ENCODE measurements around the gene DVL1.
A peak's percentile ranks its signal among the peaks of the same experiment; 100 is the strongest.
"Not testable (repeated sequence)": the region's sequence is repeated elsewhere in the genome, so short reads cannot be mapped to it uniquely, and the experiment has no call there.

Gene DVL1

GRCh38 chr1:1349256-1350012 lies at the start of gene DVL1:
Gene DVL1 (minus strand): TSS chr1:1349418. CDS start chr1:1349065, 353 bp downstream.
- peak; percentile 80 for DNase-seq

- no peak for DNase-seq
Observed at GRCh38 chr1:1398677-1399186, 49.5 kb upstream of the DVL1 start.

GRCh38 chr1:1397839-1398523 lies 48.8 kb upstream of the DVL1 start:
- DNase-seq, result peak; percentile 59

- no peak for DNase-seq
Observed at GRCh38 chr1:1395166-1395565, 45.9 kb upstream of the DVL1 start.

- no peak for DNase-seq
Observed at GRCh38 chr1:1394116-1394515, 44.9 kb upstream of the DVL1 start.

GRCh38 chr1:1393428-1393827 lies 44.2 kb upstream of the DVL1 start:
- DNase-seq, result no peak

GRCh38 chr1:1393014-1393413 lies 43.8 kb upstream of the DVL1 start:
- no peak for DNase-seq

- no peak for DNase-seq
Observed at GRCh38 chr1:1391225-1391624, 42.0 kb upstream of the DVL1 start.

- no peak for DNase-seq
Observed at GRCh38 chr1:1390675-1391074, 41.5 kb upstream of the DVL1 start.

GRCh38 chr1:1388078-1388472 lies 38.9 kb upstream of the DVL1 start:
- no peak for DNase-seq

GRCh38 chr1:1387098-1388077 lies 38.2 kb upstream of the DVL1 start:
- DNase-seq, result no peak

GRCh38 chr1:1385931-1386330 lies 36.7 kb upstream of the DVL1 start:
- DNase-seq, result no peak

- DNase-seq, result not testable (repeated sequence)
Observed at GRCh38 chr1:1385339-1385738, 36.1 kb upstream of the DVL1 start.

GRCh38 chr1:1381294-1381693 lies 32.1 kb upstream of the DVL1 start:
- no peak for DNase-seq

- no peak for DNase-seq
Observed at GRCh38 chr1:1380860-1381259, 31.6 kb upstream of the DVL1 start.

GRCh38 chr1:1377540-1378205 lies 28.5 kb upstream of the DVL1 start:
- no peak for DNase-seq

- DNase-seq, result no peak
Observed at GRCh38 chr1:1376551-1377226, 27.5 kb upstream of the DVL1 start.

- DNase-seq, result peak; percentile 100
Observed at GRCh38 chr1:1374929-1375662, 25.9 kb upstream of the DVL1 start, which contains the start of gene AURKAIP1. Gene AURKAIP1 (minus strand): TSS chr1:1375207. CDS start chr1:1374756, 451 bp downstream.

- DNase-seq, result peak; percentile 39
Observed at GRCh38 chr1:1374589-1374928, 25.3 kb upstream of the DVL1 start.

GRCh38 chr1:1373815-1374588 lies 24.8 kb upstream of the DVL1 start:
- no peak for DNase-seq
